ENCODE measurements around the gene ZNF593OS. TPM values are rescaled to one million over a fixed set of nuclear protein-coding genes. Genes with fewer than 3 reads are reported as not detected.

The ZNF593OS gene
- total RNA-seq (0.31 TPM), polyA plus RNA-seq (ENCODE audit: insufficient read depth in 1 of 8, insufficient read length in 8 of 8, low replicate concordance in 1 of 8) (1 to 10 TPM in 4 of 8 donors, under 1 TPM in 4; 0.49 to 1.6 (median 0.95) TPM)
- long read RNA-seq, donor 1, result 0 reads
- long read RNA-seq, donor 2, result 0 reads
- long read RNA-seq, donor 3, result 0 reads
- long read RNA-seq, donor 4, partial matches to known transcripts, result 0 of 1 reads
- long read RNA-seq, donor 4, other reads (novel, unspliced or antisense), result 0 of 1 reads
- long read RNA-seq, donor 5, result 0 reads
- long read RNA-seq, donor 6, result 0 reads
- long read RNA-seq, donor 7, result 0 reads
- long read RNA-seq, donor 8, result 0 reads
- long read RNA-seq, donor 9, result 0 reads
- long read RNA-seq, donor 10, result 0 reads
- long read RNA-seq, donor 11, result 0 reads

DNA sequence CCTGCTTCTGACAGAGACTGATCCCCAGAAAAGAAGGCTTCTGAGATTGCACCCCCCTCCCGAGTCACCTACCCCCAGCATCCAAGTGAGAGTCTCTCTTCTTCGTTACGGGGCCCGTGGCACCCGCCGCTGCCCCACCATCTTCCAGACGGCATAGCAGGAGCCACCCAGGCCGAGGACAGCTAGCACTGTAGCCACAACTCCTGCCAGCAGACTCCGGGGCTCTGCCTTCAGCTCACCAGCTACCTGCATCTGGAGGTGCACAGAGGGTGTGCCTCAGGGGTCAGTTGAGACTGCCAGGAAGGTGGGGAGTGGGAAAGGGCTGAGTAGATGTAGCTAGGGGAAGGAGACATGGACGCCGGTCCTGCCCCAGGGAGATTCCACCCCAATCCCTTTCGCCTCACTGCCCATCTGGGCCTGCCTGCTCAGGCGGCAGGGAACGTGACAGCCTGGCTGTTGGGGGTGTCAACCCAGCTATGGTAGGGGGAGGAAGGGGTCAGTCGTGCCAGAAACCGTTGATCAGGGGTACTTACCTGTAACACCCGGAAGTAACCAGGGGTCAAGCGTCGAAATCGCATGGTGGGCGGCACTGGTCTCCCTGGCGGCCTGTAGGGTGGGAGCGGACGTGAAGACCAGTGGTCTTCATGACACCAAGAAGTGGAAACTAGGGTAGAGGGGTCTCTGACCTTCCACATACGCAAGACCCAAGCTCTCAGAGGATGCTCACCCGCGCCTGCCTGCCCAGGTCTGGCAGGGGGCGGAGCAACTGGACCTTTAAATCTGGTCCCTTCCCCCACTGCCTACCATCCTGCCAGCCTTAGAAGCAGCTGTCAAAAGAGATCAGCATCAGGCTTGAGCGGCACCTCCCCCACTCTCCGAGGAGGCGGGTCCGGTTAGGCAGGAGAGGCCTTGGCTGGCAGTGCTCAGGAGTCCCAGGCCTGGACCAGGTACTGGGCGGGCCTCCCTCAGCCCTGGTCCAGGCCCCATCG is at the start of gene ZNF593OS:
Gene ZNF593OS (minus strand): TSS at position 749 of the 989 bp plus-strand sequence. CDS start 171 bp downstream, at position 578.
- peaks cover 11% of the 10 kb centered on the region for H3K36me3 ChIP-seq (ENCODE audit: control insufficient read depth, insufficient read depth, low read length)
- no peak within 1 kb of the TSS for H3K27ac ChIP-seq (ENCODE audit: low read length)
- H3K4me1 ChIP-seq (ENCODE audit: control insufficient read depth, insufficient read depth, low read length), result peaks cover 25% of the 10 kb centered on the region
- H3K4me3 ChIP-seq (ENCODE audit: low read length), result no peak within 1 kb of the TSS
- H3K27me3 ChIP-seq (ENCODE audit: control insufficient read depth, insufficient read depth, low read length), result no peaks in the 10 kb centered on the region
- DNase-seq, result no peak
- WGBS (ENCODE audit: insufficient coverage), result 81% methylated on average over 26 of the region's 34 CpGs
- no peaks in the 10 kb centered on the region for H3K9me3 ChIP-seq (replicated peaks; ENCODE audit: control insufficient read depth, low read depth, low read length)

DNA sequence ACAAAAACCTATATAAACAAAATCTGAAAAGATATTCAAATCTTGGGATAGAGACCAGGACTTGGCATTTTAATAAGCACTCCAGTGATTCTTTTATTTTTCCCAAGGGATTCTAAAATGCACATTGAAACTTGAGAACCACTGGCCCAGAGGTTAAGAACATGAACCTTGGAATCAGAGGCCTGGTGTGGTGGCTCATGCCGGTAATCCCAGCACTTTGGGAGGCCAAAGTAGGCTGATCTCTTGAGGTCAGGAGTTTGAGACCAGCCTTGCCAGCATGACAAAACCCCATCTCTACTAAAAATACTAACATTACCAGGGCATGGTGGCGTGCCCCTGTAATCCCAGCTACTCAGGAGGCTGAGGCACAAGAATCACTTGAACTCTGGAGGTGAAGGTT is 49.5 kb upstream of the ZNF593OS start:
- Histone ChIP-seq H3K9me3 (replicated peaks; ENCODE audit: control insufficient read depth, low read depth, low read length) (no peaks in the 10 kb centered on the region), H3K4me3 (ENCODE audit: low read length) (no peak overlapping the region), H3K4me1 (ENCODE audit: control insufficient read depth, insufficient read depth, low read length) (peaks cover 12% of the 10 kb centered on the region), H3K27ac (ENCODE audit: low read length) (no peak overlapping the region), H3K27me3 (ENCODE audit: control insufficient read depth, insufficient read depth, low read length) (peaks cover 15% of the 10 kb centered on the region), H3K36me3 (ENCODE audit: control insufficient read depth, insufficient read depth, low read length) (no peaks in the 10 kb centered on the region)
- DNase-seq, result no peak
- no CpG with 5 or more reads among the region's 2 CpGs for WGBS (ENCODE audit: insufficient coverage)

DNA sequence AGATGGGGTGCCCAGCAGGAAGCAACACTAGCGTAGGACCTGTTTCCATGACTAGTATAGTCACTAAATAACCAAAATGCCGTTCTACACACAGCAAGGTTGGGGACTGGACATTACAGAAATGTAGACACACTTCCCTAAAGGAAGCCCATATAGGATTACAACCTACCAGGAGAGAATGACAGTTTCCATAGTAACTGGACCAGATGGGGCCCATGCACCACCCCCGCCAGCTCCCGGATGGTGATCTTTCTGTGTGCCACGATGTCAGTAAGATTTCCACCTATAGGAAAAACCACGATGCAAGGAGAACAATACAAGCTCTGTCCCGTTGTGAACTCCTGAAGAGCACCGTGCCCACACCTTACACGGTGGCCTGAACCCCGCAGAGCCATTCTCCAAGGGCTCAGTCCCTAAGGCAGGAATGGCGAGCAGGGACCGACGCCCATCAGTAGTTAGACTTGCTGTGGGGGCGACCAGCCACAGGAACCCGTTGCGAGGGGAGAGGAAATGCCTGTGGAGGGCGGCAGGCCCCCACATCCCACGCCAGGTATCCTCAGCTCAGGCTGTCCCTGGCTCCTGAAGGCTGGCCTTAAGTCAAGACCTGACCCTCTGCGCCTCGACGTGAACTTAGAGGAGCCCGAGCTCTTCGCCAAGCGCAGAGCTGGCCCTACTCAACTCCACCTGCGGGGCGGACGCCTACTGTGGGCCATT is 48.7 kb upstream of the ZNF593OS start:
- Histone ChIP-seq H3K27ac (ENCODE audit: low read length) (no peak overlapping the region), H3K4me1 (ENCODE audit: control insufficient read depth, insufficient read depth, low read length) (peaks cover 6% of the 10 kb centered on the region), H3K9me3 (replicated peaks; ENCODE audit: control insufficient read depth, low read depth, low read length) (no peaks in the 10 kb centered on the region), H3K27me3 (ENCODE audit: control insufficient read depth, insufficient read depth, low read length) (peaks cover 11% of the 10 kb centered on the region), H3K36me3 (ENCODE audit: control insufficient read depth, insufficient read depth, low read length) (no peaks in the 10 kb centered on the region), H3K4me3 (ENCODE audit: low read length) (no peak overlapping the region)
- DNase-seq, result no peak
- 62% methylated on average over 21 of the region's 27 CpGs for WGBS (ENCODE audit: insufficient coverage)

- Histone ChIP-seq H3K27me3 (ENCODE audit: control insufficient read depth, insufficient read depth, low read length) (peaks cover 6% of the 10 kb centered on the region), H3K4me3 (ENCODE audit: low read length) (no peak overlapping the region), H3K36me3 (ENCODE audit: control insufficient read depth, insufficient read depth, low read length) (no peaks in the 10 kb centered on the region), H3K9me3 (replicated peaks; ENCODE audit: control insufficient read depth, low read depth, low read length) (no peaks in the 10 kb centered on the region), H3K4me1 (ENCODE audit: control insufficient read depth, insufficient read depth, low read length) (no peaks in the 10 kb centered on the region), H3K27ac (ENCODE audit: low read length) (no peak overlapping the region)
- no peak for DNase-seq
- 83% methylated on average over 10 of the region's 11 CpGs for WGBS (ENCODE audit: insufficient coverage)
Observed at GRCh38 chr1:26218906-26219494, 47.4 kb upstream of the ZNF593OS start.

- no peaks in the 10 kb centered on the region for H3K36me3 ChIP-seq (ENCODE audit: control insufficient read depth, insufficient read depth, low read length)
- H3K9me3 ChIP-seq (replicated peaks; ENCODE audit: control insufficient read depth, low read depth, low read length), result no peaks in the 10 kb centered on the region
- H3K27me3 ChIP-seq (ENCODE audit: control insufficient read depth, insufficient read depth, low read length), result peaks cover 6% of the 10 kb centered on the region
- no peak overlapping the region for H3K4me3 ChIP-seq (ENCODE audit: low read length)
- no CpG with 5 or more reads among the region's 3 CpGs for WGBS (ENCODE audit: insufficient coverage)
- DNase-seq, result no peak
- no peaks in the 10 kb centered on the region for H3K4me1 ChIP-seq (ENCODE audit: control insufficient read depth, insufficient read depth, low read length)
- H3K27ac ChIP-seq (ENCODE audit: low read length), result no peak overlapping the region
Observed at GRCh38 chr1:26215246-26215645, 43.6 kb upstream of the ZNF593OS start.

DNA sequence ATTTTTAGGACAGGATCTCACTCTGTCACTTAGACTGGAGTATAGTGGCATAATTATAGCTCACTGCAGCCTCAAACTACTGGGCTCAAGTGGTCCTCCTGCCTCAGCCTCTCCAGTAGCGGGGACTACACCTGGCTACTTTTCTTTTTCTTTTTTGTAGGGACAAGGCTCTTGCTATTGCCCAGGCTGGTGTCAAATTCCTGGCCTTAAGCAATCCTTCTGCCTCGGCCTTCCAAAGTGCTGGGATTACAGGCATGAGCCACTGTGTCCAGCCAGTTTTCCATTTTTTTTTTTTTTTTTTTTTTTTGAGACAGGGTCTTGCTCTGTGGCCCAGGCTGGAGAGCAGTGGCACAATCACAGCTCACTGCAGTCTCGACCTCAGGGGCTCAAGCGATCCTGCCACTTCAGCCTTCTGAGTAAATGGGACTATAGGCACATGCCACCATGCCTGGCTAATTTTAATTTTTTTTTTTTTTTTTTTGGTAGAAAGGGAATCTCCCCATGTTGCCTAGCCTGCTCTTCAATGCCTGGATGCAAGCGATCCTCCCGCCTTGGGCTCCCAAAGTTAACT is 41.8 kb upstream of the ZNF593OS start:
- H3K4me3 ChIP-seq (ENCODE audit: low read length), result no peak overlapping the region
- no peaks in the 10 kb centered on the region for H3K9me3 ChIP-seq (replicated peaks; ENCODE audit: control insufficient read depth, low read depth, low read length)
- 54% methylated on average over 2 of the region's 6 CpGs for WGBS (ENCODE audit: insufficient coverage)
- H3K36me3 ChIP-seq (ENCODE audit: control insufficient read depth, insufficient read depth, low read length), result no peaks in the 10 kb centered on the region
- H3K4me1 ChIP-seq (ENCODE audit: control insufficient read depth, insufficient read depth, low read length), result no peaks in the 10 kb centered on the region
- no peak overlapping the region for H3K27ac ChIP-seq (ENCODE audit: low read length)
- no peak for DNase-seq
- peaks cover 4% of the 10 kb centered on the region for H3K27me3 ChIP-seq (ENCODE audit: control insufficient read depth, insufficient read depth, low read length)

DNA sequence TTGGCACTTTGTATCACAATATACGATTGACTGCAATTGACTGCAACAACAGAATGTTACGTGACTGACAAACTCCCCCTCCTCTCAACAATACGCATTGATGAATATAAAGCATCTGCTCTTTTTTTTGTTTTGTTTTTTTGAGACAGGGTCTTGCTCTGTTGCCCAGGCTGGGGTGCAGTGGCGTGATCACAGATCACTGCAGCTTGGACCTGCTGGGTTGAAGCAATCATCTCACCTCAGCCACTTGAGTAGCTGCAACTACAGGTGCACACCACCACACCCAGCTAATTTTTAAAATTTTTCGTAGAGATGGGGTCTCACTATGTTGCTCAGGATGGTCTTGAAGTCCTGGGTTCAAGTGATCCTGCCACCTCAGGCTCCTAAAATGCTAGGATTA is 41.1 kb upstream of the ZNF593OS start:
- WGBS (ENCODE audit: insufficient coverage), result 86% methylated on average over 1 of the region's 5 CpGs
- Histone ChIP-seq H3K27ac (ENCODE audit: low read length) (no peak overlapping the region), H3K36me3 (ENCODE audit: control insufficient read depth, insufficient read depth, low read length) (no peaks in the 10 kb centered on the region), H3K27me3 (ENCODE audit: control insufficient read depth, insufficient read depth, low read length) (peaks cover 4% of the 10 kb centered on the region), H3K4me3 (ENCODE audit: low read length) (no peak overlapping the region), H3K9me3 (replicated peaks; ENCODE audit: control insufficient read depth, low read depth, low read length) (no peaks in the 10 kb centered on the region), H3K4me1 (ENCODE audit: control insufficient read depth, insufficient read depth, low read length) (no peaks in the 10 kb centered on the region)
- no peak for DNase-seq

GRCh38 chr1:26210147-26210870 is 38.7 kb upstream of the ZNF593OS start:
- Histone ChIP-seq H3K9me3 (replicated peaks; ENCODE audit: control insufficient read depth, low read depth, low read length) (no peaks in the 10 kb centered on the region), H3K36me3 (ENCODE audit: control insufficient read depth, insufficient read depth, low read length) (no peaks in the 10 kb centered on the region), H3K27me3 (ENCODE audit: control insufficient read depth, insufficient read depth, low read length) (no peaks in the 10 kb centered on the region), H3K27ac (ENCODE audit: low read length) (no peak overlapping the region), H3K4me1 (ENCODE audit: control insufficient read depth, insufficient read depth, low read length) (no peaks in the 10 kb centered on the region), H3K4me3 (ENCODE audit: low read length) (no peak overlapping the region)
- WGBS (ENCODE audit: insufficient coverage), result 69% methylated on average over 2 of the region's 5 CpGs
- no peak for DNase-seq

Measured in muscle of leg (tissue), 16 donors.